AG10803 (cell line): Measurements from ENCODE around the gene VWA8.

ENCODE experiments used
- DNase-seq: peaks from one replicate; pipeline ENCODE4 v3.0.0; 2010; ENCODE audit warnings: low read depth
- H3K4me3 ChIP-seq: 2 replicates; pipeline ENCODE4 v1.5.1; 2011; ENCODE audit warnings: mild to moderate bottlenecking, low read length, control low read depth
- CTCF ChIP-seq: conservative IDR thresholded peaks from 2 replicates; pipeline ENCODE4 v1.5.1; 2011; ENCODE audit warnings: mild to moderate bottlenecking, low read length, control low read depth, inconsistent platforms

Gene VWA8

GRCh38 chr13:41766439-41766838, 194.5 kb downstream of the VWA8 start:
- DNase-seq: no peak
- no peak for TF ChIP-seq CTCF
- H3K4me3 ChIP-seq: no peak overlapping the region

GRCh38 chr13:41765813-41766212, 195.1 kb downstream of the VWA8 start:
- no peak for TF ChIP-seq CTCF
- DNase-seq: no peak
- H3K4me3 ChIP-seq: no peak overlapping the region

GRCh38 chr13:41765020-41765419, 195.9 kb downstream of the VWA8 start:
- no peak overlapping the region for H3K4me3 ChIP-seq
- DNase-seq: no peak
- TF ChIP-seq CTCF: no peak

GRCh38 chr13:41764558-41764957, 196.4 kb downstream of the VWA8 start:
- H3K4me3 ChIP-seq: no peak overlapping the region
- DNase-seq: no peak

GRCh38 chr13:41763782-41764181, 197.1 kb downstream of the VWA8 start:
- DNase-seq: no peak
- TF ChIP-seq CTCF: no peak
- H3K4me3 ChIP-seq: no peak overlapping the region

More at GRCh38 chr13:41764558-41764957, 196.4 kb downstream of the VWA8 start:
- TF ChIP-seq CTCF: no peak

- H3K4me3 ChIP-seq: no peak overlapping the region
- no peak for TF ChIP-seq CTCF
- DNase-seq: no peak
These were observed 198.1 kb downstream of the VWA8 start for GRCh38 chr13:41762796-41763195.

- H3K4me3 ChIP-seq: no peak overlapping the region
- DNase-seq: no peak
- no peak for TF ChIP-seq CTCF
These were observed 204.6 kb downstream of the VWA8 start for GRCh38 chr13:41756198-41756880.
